Heart left ventricle (tissue), 16 donors: Measurements from ENCODE around the gene EHMT2. TPM values are rescaled to one million over a fixed set of nuclear protein-coding genes. Genes with fewer than 3 reads are reported as not detected.

Experiments used
- ATAC-seq, 4 donors: fragments of 200-7000 bp; cut with Tn5 transposase; one replicate each; pipeline ENCODE4 v1.9.1; 2020 to 2022; ENCODE audit warnings: moderate library complexity in 4 of 4, mild to moderate bottlenecking in 3 of 4, moderate number of reproducible peaks in 1 of 4
- DNase-seq, 5 donors: peaks; one replicate each; pipeline ENCODE4 v3.0.0-alpha.2; 2020
- H3K27ac ChIP-seq, 12 donors: fragments of 200-600 bp; sonication (generic) in 4 of 12; one replicate each; pipeline versions ENCODE4 v1.5.0 to v1.8.0; 2016 to 2022; ENCODE audit warnings: mild to moderate bottlenecking in 2 of 12
- H3K27me3 ChIP-seq, 9 donors: fragments of 200-600 bp; sonication (generic) in 2 of 9; one replicate each; pipeline versions ENCODE4 v1.5.1 to v1.8.0; 2016 to 2022; ENCODE audit warnings: mild to moderate bottlenecking in 3 of 9
- H3K36me3 ChIP-seq, 9 donors: fragments of 200-600 bp; sonication (generic) in 2 of 9; one replicate each; pipeline versions ENCODE4 v1.5.0 to v1.8.0; 2018 to 2022; ENCODE audit warnings: mild to moderate bottlenecking in 2 of 9
- H3K4me1 ChIP-seq, 12 donors: fragments of 200-600 bp; sonication (generic) in 4 of 12; one replicate each; pipeline versions ENCODE4 v1.5.0 to v1.8.0; 2016 to 2022; ENCODE audit warnings: mild to moderate bottlenecking in 3 of 12
- H3K4me3 ChIP-seq, 12 donors: fragments of 200-600 bp; sonication (generic) in 4 of 12; one replicate each; pipeline versions ENCODE4 v1.5.0 to v1.8.0; 2017 to 2022; ENCODE audit warnings: mild to moderate bottlenecking in 9 of 12, moderate library complexity in 4 of 12
- H3K9me3 ChIP-seq, 12 donors: fragments of 200-600 bp; sonication (generic) in 4 of 12; one replicate each; pipeline versions ENCODE4 v1.5.0 to v1.8.0; 2016 to 2022; ENCODE audit warnings: mild to moderate bottlenecking in 1 of 12
- POLR2A ChIP-seq, 2 donors: fragments of 450-650 bp; IDR thresholded peaks; one replicate each; pipeline ENCODE4 v1.6.1; 2017; ENCODE audit warnings: antibody characterized with exemption in 2 of 2, mild to moderate bottlenecking in 2 of 2, moderate library complexity in 2 of 2
- WGBS, 4 donors: extraction: QIAGEN DNeasy Blood & Tissue Kit in 2 of 4; methylation state at CpG; one replicate each; pipeline versions ENCODE4 v1.1.5 to v1.1.7; 2013 to 2018; 5-methylcytosine and 5-hydroxymethylcytosine counted together
- intact Hi-C, 10 donors: fragments of 100-400 bp; cut with DNase I; formaldehyde crosslinking; loops; one replicate each; pipeline versions ENCODE4 v1.11.1 to v1.14.2; 2022
- polyA plus RNA-seq, 2 donors: library from polyadenylated mRNA; stranded (reverse); fragments of 200-250 nt; gene quantifications; one replicate each; pipeline ENCODE4 v1.2.3, GENCODE V29; 2013
- total RNA-seq, 9 donors: library from RNA; depleted of rRNA in 2 of 9; stranded (reverse); fragments of >200 nt in 2 of 9; fragmentation: NEBNext Ultra II Directional in 3 of 9; extraction: Animal tissue kit (Norgen Biotek cat#: 25700) in 3 of 9; gene quantifications; one replicate each; pipeline versions ENCODE4 v1.1.0 to v1.2.4, GENCODE V29; 2016 to 2023
- TF ChIP-seq, protein P1 (sequence below), 12 donors: fragments of 200-600 bp; sonication (generic) in 4 of 12; IDR thresholded peaks; one replicate each; pipeline versions ENCODE4 v1.5.0 to v1.8.0; 2018 to 2022; ENCODE audit warnings: antibody characterized with exemption in 12 of 12, mild to moderate bottlenecking in 5 of 12
- donor health status: ischemic (EF 13 %, LVEDD 7.1; RV severe dilation, severe dysfunction).
- donor health status: healthy with polysubstance abuse.
- donor health status: DM: no; HTN: yes; CAD: no.
- donor health status: DM: no; HTN: no; CAD: no.
- donor health status: ischemic (EF 25% LVEDD 6.9; RV normal size, moderate dysfunction).
- donor health status: ischemic (EF 25% LVEDD 5.7; RV mildly dilated, moderate dysfunction).
- donor health status: healthy.
- donor health status: DM: yes; HTN: yes; CAD: no.
- donor health status: ischemic (EF 35%, LVEDD 5.7; RV mildly dilated, moderate dysfunction).
- donor health status: nonischemic (EF 11% LVEDD 7.7; RV severe dilation, severe dysfunction).
- donor health status: DM: yes; HTN: yes; CAD: no.
- donor health status: PGD.
- donor health status: ischemic (EF 29% LVEDD 5.4; RV normal size, mild dysfunction).
- donor health status: nonischemic (EF 23%, LVEDD 6.1; RV moderate dilation, normal function).

EHMT2 gene
- total and polyA plus RNA-seq, 11 donors = 9.0 to 22.1 (median 14.8) TPM

DNA sequence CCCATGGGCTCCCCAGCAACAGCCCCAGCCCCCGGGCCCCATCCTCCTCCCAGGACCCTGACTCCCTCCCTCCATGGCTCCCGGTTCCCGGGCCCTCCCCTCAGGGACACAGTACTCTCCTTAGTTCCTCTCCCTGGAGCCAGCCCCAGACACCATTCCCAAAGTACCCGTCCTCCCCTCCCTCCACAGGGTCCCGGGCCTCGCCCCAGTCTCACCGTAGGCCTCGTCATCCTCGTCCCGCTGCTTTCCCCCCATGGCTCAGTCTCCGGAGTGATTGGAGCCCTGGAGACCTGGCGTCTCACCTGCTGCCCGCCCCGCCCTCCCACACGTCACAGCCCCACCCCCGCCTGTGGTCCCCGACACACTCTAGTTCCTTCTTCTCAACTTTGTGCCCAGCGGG lies 18.8 kb downstream of the EHMT2 start, which contains the start of gene SLC44A4:
Gene SLC44A4, minus strand, starts transcription at position 272 of the 400 bp plus-strand sequence. Its CDS starts 17 bp downstream, at position 255.
- H3K36me3 ChIP-seq = peaks cover 0 to 46% (median 40%) of the 10 kb centered on the region in 9 donors
- H3K9me3 ChIP-seq = no peaks in the 10 kb centered on the region
- no peaks in the 10 kb centered on the region for H3K4me1 ChIP-seq
- DNase-seq (no peak), ATAC-seq (no peak)
- H3K4me3 ChIP-seq = no peak within 1 kb of the TSS
- intact Hi-C loops = loop anchor here in 1 of 10 donors (5.0 kb wide), 1 partner anchor 201 kb away; no protein-coding TSS in a partner anchor
- no peak within 1 kb of the TSS for H3K27ac ChIP-seq
- TF ChIP-seq, protein P1, sequence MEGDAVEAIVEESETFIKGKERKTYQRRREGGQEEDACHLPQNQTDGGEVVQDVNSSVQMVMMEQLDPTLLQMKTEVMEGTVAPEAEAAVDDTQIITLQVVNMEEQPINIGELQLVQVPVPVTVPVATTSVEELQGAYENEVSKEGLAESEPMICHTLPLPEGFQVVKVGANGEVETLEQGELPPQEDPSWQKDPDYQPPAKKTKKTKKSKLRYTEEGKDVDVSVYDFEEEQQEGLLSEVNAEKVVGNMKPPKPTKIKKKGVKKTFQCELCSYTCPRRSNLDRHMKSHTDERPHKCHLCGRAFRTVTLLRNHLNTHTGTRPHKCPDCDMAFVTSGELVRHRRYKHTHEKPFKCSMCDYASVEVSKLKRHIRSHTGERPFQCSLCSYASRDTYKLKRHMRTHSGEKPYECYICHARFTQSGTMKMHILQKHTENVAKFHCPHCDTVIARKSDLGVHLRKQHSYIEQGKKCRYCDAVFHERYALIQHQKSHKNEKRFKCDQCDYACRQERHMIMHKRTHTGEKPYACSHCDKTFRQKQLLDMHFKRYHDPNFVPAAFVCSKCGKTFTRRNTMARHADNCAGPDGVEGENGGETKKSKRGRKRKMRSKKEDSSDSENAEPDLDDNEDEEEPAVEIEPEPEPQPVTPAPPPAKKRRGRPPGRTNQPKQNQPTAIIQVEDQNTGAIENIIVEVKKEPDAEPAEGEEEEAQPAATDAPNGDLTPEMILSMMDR (IDR thresholded peaks at IDR 0.05) = no peak
- no peak for TF ChIP-seq POLR2A (IDR thresholded peaks at IDR 0.05)
- WGBS, 4 donors = 58 to 71% (median 60%) methylated on average over 18 of the region's 18 CpGs
- H3K27me3 ChIP-seq = no peaks in the 10 kb centered on the region

DNA sequence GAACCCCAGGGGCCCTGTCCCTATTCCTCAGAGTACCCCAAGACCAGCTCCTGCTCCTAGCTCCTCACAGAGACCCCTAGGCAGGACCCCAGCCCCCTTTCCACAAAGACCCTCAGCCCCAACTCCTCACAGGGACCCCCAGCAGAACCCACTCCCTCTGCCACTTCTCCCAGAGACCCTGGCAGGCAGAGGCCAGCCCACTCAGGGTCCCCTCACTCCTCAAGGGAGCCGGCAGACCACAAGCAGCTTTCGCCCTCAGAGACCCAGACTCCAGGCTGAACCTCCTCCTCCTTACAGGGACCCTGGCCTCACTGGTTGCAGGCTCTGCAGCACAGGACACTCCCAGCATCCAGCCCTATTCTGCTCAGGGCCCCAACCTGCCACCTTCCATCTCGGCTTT lies 19.3 kb downstream of the EHMT2 start:
- H3K4me3 ChIP-seq = no peak overlapping the region
- ATAC-seq = no peak
- no peaks in the 10 kb centered on the region for H3K27me3 ChIP-seq
- TF ChIP-seq, protein P1 (IDR thresholded peaks at IDR 0.05) = no peak
- no peak for TF ChIP-seq POLR2A (IDR thresholded peaks at IDR 0.05)
- intact Hi-C loops = loop anchor here in 1 of 10 donors (5.0 kb wide), 1 partner anchor 201 kb away; no protein-coding TSS in a partner anchor
- no peak overlapping the region for H3K27ac ChIP-seq
- H3K36me3 ChIP-seq = peaks cover 0 to 41% (median 35%) of the 10 kb centered on the region in 9 donors
- no peaks in the 10 kb centered on the region for H3K9me3 ChIP-seq
- no peaks in the 10 kb centered on the region for H3K4me1 ChIP-seq
- 82 to 84% (median 83%) methylated on average over 1 to 3 of the region's 3 CpGs for WGBS, 4 donors
- DNase-seq = no peak

DNA sequence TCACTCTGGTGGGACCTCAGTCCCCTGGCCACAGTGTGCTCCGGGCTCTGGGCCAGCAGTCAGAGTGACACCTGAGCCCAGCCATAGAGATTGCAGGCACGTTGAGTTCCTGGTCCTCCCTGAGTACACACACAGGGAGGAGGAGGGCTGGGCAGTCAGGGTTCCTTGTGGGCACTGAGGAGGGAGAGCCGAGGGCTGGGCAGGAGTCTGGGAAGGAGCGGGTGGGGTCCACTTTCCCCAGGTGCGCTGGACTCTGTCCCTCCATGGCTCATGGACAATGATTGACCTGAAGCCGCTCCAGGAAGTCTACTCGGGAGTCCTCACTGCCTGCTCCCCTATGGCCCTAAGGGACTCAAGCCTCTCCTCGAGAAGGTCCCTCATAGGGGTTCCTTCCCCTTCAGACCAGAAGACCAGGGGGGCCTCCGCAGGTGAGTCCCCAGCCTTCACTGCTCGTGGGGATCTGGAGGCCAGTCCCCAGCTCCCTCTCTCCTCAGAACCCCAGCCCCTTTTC lies 19.8 kb downstream of the EHMT2 start:
- Histone ChIP-seq H3K4me3 (no peak overlapping the region), H3K4me1 (no peaks in the 10 kb centered on the region), H3K27me3 (no peaks in the 10 kb centered on the region), H3K9me3 (no peaks in the 10 kb centered on the region), H3K36me3 (peaks cover 0 to 36% (median 30%) of the 10 kb centered on the region in 9 donors), H3K27ac (no peak overlapping the region)
- DNase-seq = no peak
- intact Hi-C loops = loop anchor here in 1 of 10 donors (5.0 kb wide), 1 partner anchor 200 kb away; no protein-coding TSS in a partner anchor
- WGBS, 4 donors = 61 to 83% (median 71%) methylated on average over 5 to 10 of the region's 10 CpGs
- peak in 3 of 4 donors; percentile 14 to 38 (median 37) for ATAC-seq
- TF ChIP-seq, protein P1 (IDR thresholded peaks at IDR 0.05) = no peak
- no peak for TF ChIP-seq POLR2A (IDR thresholded peaks at IDR 0.05)

DNA sequence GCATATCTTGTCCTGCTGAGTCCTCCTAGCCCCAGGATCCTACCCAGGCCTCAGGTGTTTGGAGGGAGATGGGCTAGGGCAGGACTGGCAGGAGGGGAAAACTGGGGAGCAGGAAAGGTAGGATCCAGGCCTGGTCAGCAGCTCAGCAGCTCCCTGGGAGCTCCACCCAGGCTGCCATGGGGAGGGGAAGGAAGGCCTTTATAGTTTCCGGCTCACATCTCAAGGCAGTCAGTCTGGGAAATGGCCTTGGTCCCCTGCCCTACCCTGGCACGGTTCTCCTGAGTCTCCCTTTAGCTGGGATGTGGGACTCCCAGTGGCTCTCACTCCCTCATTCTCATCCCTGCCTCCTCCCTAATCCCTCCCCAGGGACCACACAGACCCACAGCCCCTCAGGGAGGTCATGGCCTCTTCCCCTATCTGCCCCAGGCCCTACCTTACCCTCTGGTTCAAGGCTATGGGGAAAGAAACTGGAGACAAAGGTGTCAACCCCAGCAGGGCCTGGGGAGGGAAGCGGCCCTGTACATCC lies 20.3 kb downstream of the EHMT2 start:
- ATAC-seq = no peak
- intact Hi-C loops = loop anchor here in 1 of 10 donors (5.0 kb wide), 1 partner anchor 200 kb away; no protein-coding TSS in a partner anchor
- no peak overlapping the region for H3K27ac ChIP-seq
- DNase-seq = no peak
- H3K36me3 ChIP-seq = peaks cover 0 to 31% (median 26%) of the 10 kb centered on the region in 9 donors
- H3K4me1 ChIP-seq = no peaks in the 10 kb centered on the region
- no peak for TF ChIP-seq POLR2A (IDR thresholded peaks at IDR 0.05)
- TF ChIP-seq, protein P1 (IDR thresholded peaks at IDR 0.05) = no peak
- H3K9me3 ChIP-seq = no peaks in the 10 kb centered on the region
- WGBS, 4 donors = 57 to 72% (median 67%) methylated on average over 2 to 3 of the region's 3 CpGs
- no peaks in the 10 kb centered on the region for H3K27me3 ChIP-seq
- no peak overlapping the region for H3K4me3 ChIP-seq
